Mucosa of descending colon (tissue), 3 donors: Measurements from ENCODE around the gene NUCB2. TPM values are rescaled to one million over a fixed set of nuclear protein-coding genes. Genes with fewer than 3 reads are reported as not detected.

Source experiments
- ATAC-seq: fragments of 200-7000 bp; cut with Tn5 transposase; one replicate; pipeline ENCODE4 v1.9.1; 2020; ENCODE audit warnings: mild to moderate bottlenecking, moderate library complexity
- DNase-seq, 3 donors: peaks; one replicate each; pipeline ENCODE4 v3.0.0-alpha.2; 2020
- H3K36me3 ChIP-seq: fragments of 200-600 bp; one replicate; pipeline ENCODE4 v1.8.0; 2021; ENCODE audit warnings: low read depth, mild to moderate bottlenecking
- H3K4me1 ChIP-seq: fragments of 200-600 bp; one replicate; pipeline ENCODE4 v1.8.0; 2021; ENCODE audit warnings: low read depth, mild to moderate bottlenecking
- H3K4me3 ChIP-seq: fragments of 200-600 bp; one replicate; pipeline ENCODE4 v1.8.0; 2021; ENCODE audit warnings: mild to moderate bottlenecking
- H3K9me3 ChIP-seq: fragments of 200-600 bp; one replicate; pipeline ENCODE4 v1.8.0; 2021; ENCODE audit warnings: mild to moderate bottlenecking
- CTCF ChIP-seq: fragments of 200-600 bp; IDR thresholded peaks from one replicate; pipeline ENCODE4 v1.8.0; 2022; ENCODE audit warnings: antibody characterized with exemption, mild to moderate bottlenecking
- intact Hi-C, 2 donors: fragments of 100-400 bp; cut with DNase I in 1 of 2; cut with micrococcal nuclease in 1 of 2; formaldehyde crosslinking; loops; one replicate each; pipeline versions ENCODE4 v1.11.0 to v1.11.1; 2022; cut with DNase I, micrococcal nuclease
- total RNA-seq, 3 donors: library from RNA; stranded (reverse); fragmentation: NEBNext Ultra II Directional in 2 of 3; extraction: Animal tissue kit (Norgen Biotek cat#: 25700) in 2 of 3; gene quantifications; one replicate each; pipeline versions ENCODE4 v1.2.1 to v1.2.4, GENCODE V29; 2021 to 2023
- donor health status: DM: no; HTN: no; CAD: no; lungs with moderate emphysema.
- donor health status: DM: no; HTN: no; CAD: no.
- donor health status: DM: no; HTN: yes; CAD: no.

The NUCB2 gene
- total RNA-seq, 3 donors from 2014 or later: 22.4 to 75.4 (median 49.9) TPM

GRCh38 chr11:17256512-17256911, 20.0 kb upstream of the NUCB2 start:
- no peaks in the 10 kb centered on the region for H3K4me1 ChIP-seq
- DNase-seq: no peak
- no peak overlapping the region for H3K4me3 ChIP-seq
- ATAC-seq: no peak
- H3K9me3 ChIP-seq: no peaks in the 10 kb centered on the region
- no peak for TF ChIP-seq CTCF
- no peaks in the 10 kb centered on the region for H3K36me3 ChIP-seq
- intact Hi-C loops: no loop called here

GRCh38 chr11:17257196-17257595, 19.3 kb upstream of the NUCB2 start:
- no peak overlapping the region for H3K4me3 ChIP-seq
- DNase-seq (no peak), ATAC-seq (peak; percentile 38)
- H3K36me3 ChIP-seq: no peaks in the 10 kb centered on the region
- no peaks in the 10 kb centered on the region for H3K9me3 ChIP-seq
- no peak for TF ChIP-seq CTCF
- intact Hi-C loops: no loop called here
- H3K4me1 ChIP-seq: no peaks in the 10 kb centered on the region

- no peaks in the 10 kb centered on the region for H3K9me3 ChIP-seq
- H3K4me1 ChIP-seq: no peaks in the 10 kb centered on the region
- ATAC-seq: peak; percentile 86
- DNase-seq: no peak
- TF ChIP-seq CTCF: no peak
- no peaks in the 10 kb centered on the region for H3K36me3 ChIP-seq
- intact Hi-C loops: no loop called here
- H3K4me3 ChIP-seq: no peak overlapping the region
Measured at GRCh38 chr11:17258670-17259069, 17.9 kb upstream of the NUCB2 start.

GRCh38 chr11:17259519-17259918, 17.0 kb upstream of the NUCB2 start:
- TF ChIP-seq CTCF: no peak
- Histone ChIP-seq H3K9me3 (no peaks in the 10 kb centered on the region), H3K36me3 (no peaks in the 10 kb centered on the region), H3K4me3 (no peak overlapping the region), H3K4me1 (no peaks in the 10 kb centered on the region)
- ATAC-seq (no peak), DNase-seq (no peak)
- intact Hi-C loops: no loop called here

GRCh38 chr11:17260020-17260419, 16.5 kb upstream of the NUCB2 start:
- no peak for DNase-seq
- Histone ChIP-seq H3K9me3 (no peaks in the 10 kb centered on the region), H3K4me3 (no peak overlapping the region), H3K36me3 (no peaks in the 10 kb centered on the region), H3K4me1 (no peaks in the 10 kb centered on the region)
- no peak for TF ChIP-seq CTCF
- ATAC-seq: no peak
- intact Hi-C loops: no loop called here

- ATAC-seq (no peak), DNase-seq (no peak)
- H3K4me1 ChIP-seq: no peaks in the 10 kb centered on the region
- H3K4me3 ChIP-seq: no peak overlapping the region
- H3K9me3 ChIP-seq: no peaks in the 10 kb centered on the region
- no peaks in the 10 kb centered on the region for H3K36me3 ChIP-seq
- intact Hi-C loops: no loop called here
- TF ChIP-seq CTCF: no peak
Measured at GRCh38 chr11:17263769-17264168, 12.8 kb upstream of the NUCB2 start.
